Activated T-helper 17 cell treated with anti-CD3 and anti-CD28 coated beads, Interleukin-2, amount 50 U/mL, for 72 hours (primary cell): ENCODE results near the gene CUL4A. TPM values are rescaled to one million over a fixed set of nuclear protein-coding genes. Genes with fewer than 3 reads are reported as not detected.
"Not testable (repeated sequence)": the region's sequence is repeated elsewhere in the genome, so short reads cannot be mapped to it uniquely, and the experiment has no call there.

Experiments used
- ATAC-seq: fragments of 150-1000 bp; cut with Tn5 transposase; replicated peaks from 2 replicates; pipeline ENCODE4 v1.10.0; 2021; ENCODE audit warnings: mild to moderate bottlenecking, moderate library complexity
- H3K27ac Mint-ChIP-seq: one replicate; pipeline ENCODE4 v1.8.0; 2022; ENCODE audit warnings: mixed read lengths
- H3K27me3 Mint-ChIP-seq: one replicate; pipeline ENCODE4 v1.8.0; 2022; ENCODE audit warnings: mixed read lengths
- H3K36me3 Mint-ChIP-seq: one replicate; pipeline ENCODE4 v1.8.0; 2022; ENCODE audit warnings: low read depth, mild to moderate bottlenecking, mixed read lengths
- H3K4me1 Mint-ChIP-seq: one replicate; pipeline ENCODE4 v1.8.0; 2022; ENCODE audit warnings: mixed read lengths
- H3K4me3 Mint-ChIP-seq: one replicate; pipeline ENCODE4 v1.8.0; 2022; ENCODE audit warnings: mild to moderate bottlenecking, mixed read lengths
- H3K9me3 Mint-ChIP-seq: one replicate; pipeline ENCODE4 v1.8.0; 2022; ENCODE audit warnings: mixed read lengths
- total RNA-seq, 2 donors: library from RNA; stranded (reverse); gene quantifications; one replicate each; pipeline ENCODE4 v1.2.3, GENCODE V29; 2022

CUL4A gene
- total RNA-seq, 2 donors from 2014 or later, result 98.9 to 100 TPM

GRCh38 chr13:113229161-113229560 lies 19.7 kb downstream of the CUL4A start:
- ATAC-seq, result no peak
- Mint-ChIP-seq H3K27ac (no peak overlapping the region), H3K4me1 (peaks cover 15% of the 10 kb centered on the region), H3K9me3 (no peaks in the 10 kb centered on the region), H3K4me3 (no peak overlapping the region), H3K36me3 (peaks cover 92% of the 10 kb centered on the region), H3K27me3 (no peaks in the 10 kb centered on the region)

GRCh38 chr13:113229791-113230190 lies 20.4 kb downstream of the CUL4A start:
- H3K4me3 Mint-ChIP-seq, result no peak overlapping the region
- no peak overlapping the region for H3K27ac Mint-ChIP-seq
- H3K27me3 Mint-ChIP-seq, result no peaks in the 10 kb centered on the region
- no peak for ATAC-seq
- H3K36me3 Mint-ChIP-seq, result peaks cover 92% of the 10 kb centered on the region
- H3K9me3 Mint-ChIP-seq, result no peaks in the 10 kb centered on the region
- peaks cover 10% of the 10 kb centered on the region for H3K4me1 Mint-ChIP-seq

GRCh38 chr13:113231306-113232207 lies 22.1 kb downstream of the CUL4A start:
- peaks cover 10% of the 10 kb centered on the region for H3K4me1 Mint-ChIP-seq
- peaks cover 92% of the 10 kb centered on the region for H3K36me3 Mint-ChIP-seq
- no peaks in the 10 kb centered on the region for H3K27me3 Mint-ChIP-seq
- peak overlapping the region; percentile 22 for H3K27ac Mint-ChIP-seq
- no peaks in the 10 kb centered on the region for H3K9me3 Mint-ChIP-seq
- ATAC-seq, result peak; percentile 38
- no peak overlapping the region for H3K4me3 Mint-ChIP-seq

GRCh38 chr13:113232208-113233003 lies 23.0 kb downstream of the CUL4A start:
- no peaks in the 10 kb centered on the region for H3K27me3 Mint-ChIP-seq
- ATAC-seq, result peak; percentile 46
- H3K4me3 Mint-ChIP-seq, result no peak overlapping the region
- H3K27ac Mint-ChIP-seq, result peak overlapping the region; percentile 22
- peaks cover 92% of the 10 kb centered on the region for H3K36me3 Mint-ChIP-seq
- no peaks in the 10 kb centered on the region for H3K9me3 Mint-ChIP-seq
- H3K4me1 Mint-ChIP-seq, result peaks cover 10% of the 10 kb centered on the region

- ATAC-seq, result no peak
- no peak overlapping the region for H3K4me3 Mint-ChIP-seq
- H3K4me1 Mint-ChIP-seq, result peaks cover 10% of the 10 kb centered on the region
- peak overlapping the region; percentile 22 for H3K27ac Mint-ChIP-seq
- H3K27me3 Mint-ChIP-seq, result no peaks in the 10 kb centered on the region
- H3K9me3 Mint-ChIP-seq, result no peaks in the 10 kb centered on the region
- peaks cover 92% of the 10 kb centered on the region for H3K36me3 Mint-ChIP-seq
Observed at GRCh38 chr13:113233101-113233500, 23.7 kb downstream of the CUL4A start.

GRCh38 chr13:113238536-113238935 lies 29.1 kb downstream of the CUL4A start:
- no peak overlapping the region for H3K27ac Mint-ChIP-seq
- no peaks in the 10 kb centered on the region for H3K4me1 Mint-ChIP-seq
- no peak overlapping the region for H3K4me3 Mint-ChIP-seq
- peaks cover 96% of the 10 kb centered on the region for H3K36me3 Mint-ChIP-seq
- no peak for ATAC-seq
- H3K9me3 Mint-ChIP-seq, result no peaks in the 10 kb centered on the region
- H3K27me3 Mint-ChIP-seq, result no peaks in the 10 kb centered on the region

- no peaks in the 10 kb centered on the region for H3K27me3 Mint-ChIP-seq
- no peak overlapping the region for H3K4me3 Mint-ChIP-seq
- no peak for ATAC-seq
- H3K36me3 Mint-ChIP-seq, result peaks cover 96% of the 10 kb centered on the region
- H3K4me1 Mint-ChIP-seq, result no peaks in the 10 kb centered on the region
- no peaks in the 10 kb centered on the region for H3K9me3 Mint-ChIP-seq
- H3K27ac Mint-ChIP-seq, result no peak overlapping the region
Observed at GRCh38 chr13:113239357-113239756, 29.9 kb downstream of the CUL4A start.

- peaks cover 96% of the 10 kb centered on the region for H3K36me3 Mint-ChIP-seq
- H3K27ac Mint-ChIP-seq, result no peak overlapping the region
- no peak overlapping the region for H3K4me3 Mint-ChIP-seq
- H3K27me3 Mint-ChIP-seq, result no peaks in the 10 kb centered on the region
- H3K4me1 Mint-ChIP-seq, result no peaks in the 10 kb centered on the region
- H3K9me3 Mint-ChIP-seq, result no peaks in the 10 kb centered on the region
- no peak for ATAC-seq
Observed at GRCh38 chr13:113239986-113240385, 30.6 kb downstream of the CUL4A start.

GRCh38 chr13:113241623-113242022 lies 32.2 kb downstream of the CUL4A start:
- H3K9me3 Mint-ChIP-seq, H3K27me3 Mint-ChIP-seq, H3K27ac Mint-ChIP-seq, ATAC-seq, H3K4me3 Mint-ChIP-seq, H3K4me1 Mint-ChIP-seq: not testable (repeated sequence)
- H3K36me3 Mint-ChIP-seq, result peaks cover 96% of the 10 kb centered on the region

- Mint-ChIP-seq H3K27ac (no peak overlapping the region), H3K36me3 (peaks cover 100% of the 10 kb centered on the region), H3K27me3 (no peaks in the 10 kb centered on the region), H3K4me1 (no peaks in the 10 kb centered on the region), H3K9me3 (no peaks in the 10 kb centered on the region), H3K4me3 (no peak overlapping the region)
- ATAC-seq, result no peak
Observed at GRCh38 chr13:113243847-113244246, 34.4 kb downstream of the CUL4A start.

- H3K36me3 Mint-ChIP-seq, result peaks cover 100% of the 10 kb centered on the region
- no peaks in the 10 kb centered on the region for H3K4me1 Mint-ChIP-seq
- peak overlapping the region; percentile 52 for H3K27ac Mint-ChIP-seq
- H3K4me3 Mint-ChIP-seq, result no peak overlapping the region
- no peaks in the 10 kb centered on the region for H3K27me3 Mint-ChIP-seq
- ATAC-seq, result no peak
- H3K9me3 Mint-ChIP-seq, result no peaks in the 10 kb centered on the region
Observed at GRCh38 chr13:113245849-113246796, 36.7 kb downstream of the CUL4A start.

GRCh38 chr13:113252516-113253095 lies 43.2 kb downstream of the CUL4A start:
- H3K4me3 Mint-ChIP-seq, result no peak overlapping the region
- H3K27me3 Mint-ChIP-seq, result no peaks in the 10 kb centered on the region
- no peaks in the 10 kb centered on the region for H3K4me1 Mint-ChIP-seq
- peaks cover 100% of the 10 kb centered on the region for H3K36me3 Mint-ChIP-seq
- no peak overlapping the region for H3K27ac Mint-ChIP-seq
- no peaks in the 10 kb centered on the region for H3K9me3 Mint-ChIP-seq
- ATAC-seq, result no peak

GRCh38 chr13:113257908-113258307 lies 48.5 kb downstream of the CUL4A start:
- H3K36me3 Mint-ChIP-seq, result peaks cover 96% of the 10 kb centered on the region
- peak overlapping the region; percentile 46 for H3K27ac Mint-ChIP-seq
- H3K9me3 Mint-ChIP-seq, ATAC-seq, H3K4me3 Mint-ChIP-seq, H3K27me3 Mint-ChIP-seq, H3K4me1 Mint-ChIP-seq: not testable (repeated sequence)
